ENCODE measurements around the gene CELF5.

CELF5 gene

DNA sequence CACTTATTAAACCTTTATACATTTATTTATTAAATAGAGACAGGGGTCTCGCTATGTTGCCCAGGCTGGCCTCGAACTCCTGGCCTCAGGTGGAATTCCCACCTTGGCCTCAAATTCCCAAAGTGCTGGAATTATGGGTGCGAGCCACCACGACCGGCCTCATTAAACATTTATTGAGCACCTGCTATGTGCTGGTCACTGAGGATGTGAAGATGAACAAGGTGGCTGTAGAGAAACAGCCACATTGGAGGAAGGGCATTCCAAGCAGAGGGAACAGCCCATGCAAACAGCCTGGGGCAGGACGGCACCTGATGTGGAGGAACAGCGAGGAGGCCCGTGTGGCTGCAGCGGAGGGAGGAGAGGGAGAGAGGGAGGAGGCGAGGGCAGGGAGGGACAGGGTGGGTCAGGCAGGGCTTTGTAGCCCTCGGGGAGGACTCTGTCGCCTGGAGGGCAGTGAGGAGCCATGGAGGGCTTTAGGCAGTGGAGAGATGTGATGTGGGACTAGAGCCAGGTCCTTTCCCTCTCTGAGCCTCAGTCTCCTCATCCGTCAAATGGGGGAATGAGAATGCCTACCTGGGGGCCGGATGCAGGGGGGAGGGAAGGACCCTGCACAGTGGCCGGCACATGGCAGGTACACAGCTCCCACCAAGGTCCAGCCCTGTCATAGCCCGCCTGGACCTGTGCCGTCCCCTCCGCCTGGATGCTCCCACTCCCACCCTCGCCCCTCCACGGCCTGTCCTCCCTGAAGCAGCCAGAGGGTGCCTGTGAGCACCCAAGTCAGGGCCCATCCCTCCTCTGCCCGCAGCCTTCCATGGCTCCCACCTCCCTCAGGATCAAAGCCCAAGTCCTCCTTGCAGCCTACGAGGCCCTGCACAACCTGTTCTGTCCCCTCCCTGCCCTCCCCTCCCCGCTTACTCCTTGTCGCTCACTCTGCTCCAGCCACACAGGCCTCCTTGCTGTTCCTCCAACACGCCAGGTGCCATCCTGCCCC lies 120.4 kb downstream of the CELF5 start:
- DNase-seq (ENCODE audit: low read depth in 2 of 2), result no peak

DNA sequence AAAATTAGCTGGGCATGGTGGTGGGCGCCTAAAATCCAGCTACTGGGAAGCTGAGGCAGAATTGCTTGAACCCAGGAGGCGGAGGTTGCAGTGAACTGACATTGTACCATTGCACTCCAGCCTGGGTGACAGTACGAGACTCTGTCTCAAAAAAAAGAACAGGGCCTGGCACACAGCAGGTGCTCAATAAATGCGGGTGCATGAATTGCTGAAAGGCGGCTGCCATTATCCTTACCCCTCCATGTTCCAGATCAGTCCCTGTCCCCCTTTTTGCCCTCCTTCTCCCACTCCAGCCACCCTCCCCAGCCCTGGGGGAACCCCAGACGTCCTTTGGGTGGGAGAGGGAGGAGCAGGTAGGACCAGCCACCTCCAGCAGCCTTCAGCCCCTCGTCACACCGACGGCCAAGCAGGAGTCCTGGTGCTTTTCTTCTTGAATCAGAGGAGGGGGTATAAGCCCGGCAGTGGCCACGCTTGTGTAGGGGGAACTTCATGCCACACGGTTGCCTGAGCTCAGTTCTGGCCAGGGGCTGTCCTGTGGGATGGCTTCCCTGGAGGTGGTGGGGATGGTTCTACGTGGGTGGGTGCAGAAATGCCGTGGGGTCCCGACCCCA lies 121.5 kb downstream of the CELF5 start:
- no peak for DNase-seq (ENCODE audit: low read depth in 2 of 2)
